Keratinocyte (primary cell): Measurements from ENCODE around the gene MED26. TPM values are rescaled to one million over a fixed set of nuclear protein-coding genes. Genes with fewer than 3 reads are reported as not detected.

Source experiments
- DNase-seq: peaks from one replicate; pipeline ENCODE4 v3.0.0-alpha.2; 2011; ENCODE audit warnings: low read depth, missing footprints, low spot score
- FAIRE-seq: peaks from 2 replicates; lab custom pipeline; 2011; peaks lifted over from hg19 to GRCh38; lab: Jason Lieb, UNC
- H2AFZ ChIP-seq: 2 replicates; pipeline ENCODE4 v1.6.0; 2012; ENCODE audit warnings: low read length, control low read depth, inconsistent platforms; ENCODE audit not compliant: control insufficient read depth
- H3K27ac ChIP-seq: 2 replicates; pipeline ENCODE4 v1.5.1; 2011; ENCODE audit warnings: low read length; ENCODE audit not compliant: control insufficient read depth, insufficient read depth
- H3K27me3 ChIP-seq: 3 replicates; pipeline ENCODE4 v1.6.0; 2011; ENCODE audit warnings: low read length; ENCODE audit not compliant: control insufficient read depth, insufficient read depth; ENCODE audit errors: extremely low read depth
- H3K36me3 ChIP-seq, 2 experiments: 2 replicates in 1 of 2; 3 replicates in 1 of 2; pipeline ENCODE4 v1.5.1; 2011; ENCODE audit warnings: low read length in 2 of 2, mild to moderate bottlenecking in 1 of 2; ENCODE audit not compliant: control insufficient read depth in 2 of 2, insufficient read depth in 2 of 2; ENCODE audit errors: extremely low read depth in 1 of 2
- H3K4me1 ChIP-seq: 3 replicates; pipeline ENCODE4 v1.5.1; 2011; ENCODE audit warnings: low read length; ENCODE audit not compliant: control insufficient read depth, insufficient read depth; ENCODE audit errors: extremely low read depth
- H3K4me2 ChIP-seq: 3 replicates; pipeline ENCODE4 v1.6.0; 2011; ENCODE audit warnings: low read depth, low read length; ENCODE audit not compliant: control insufficient read depth, insufficient read depth; ENCODE audit errors: extremely low read depth
- H3K4me3 ChIP-seq, 3 experiments: fragments of 200-600 bp in 1 of 3; sonication (generic) in 1 of 3; 2 replicates in 2 of 3; 3 replicates in 1 of 3; pipeline ENCODE4 v1.5.1; 2011 to 2016; ENCODE audit warnings: low read length in 3 of 3, mild to moderate bottlenecking in 3 of 3, control low read depth in 2 of 3, inconsistent platforms in 1 of 3, low read depth in 1 of 3, mixed read lengths in 1 of 3, mixed run types in 1 of 3, moderate library complexity in 1 of 3; ENCODE audit not compliant: control insufficient read depth in 2 of 3, insufficient read depth in 2 of 3; ENCODE audit errors: extremely low read depth in 1 of 3
- H3K79me2 ChIP-seq: 2 replicates; pipeline ENCODE4 v1.6.0; 2012; ENCODE audit warnings: low read length; ENCODE audit not compliant: control insufficient read depth, insufficient read depth
- H3K9ac ChIP-seq: 3 replicates; pipeline ENCODE4 v1.6.0; 2011; ENCODE audit warnings: low read length; ENCODE audit not compliant: control insufficient read depth, insufficient read depth; ENCODE audit errors: extremely low read depth
- H3K9me1 ChIP-seq: 3 replicates; pipeline ENCODE4 v1.6.0; 2011; ENCODE audit warnings: low read length; ENCODE audit not compliant: control insufficient read depth, insufficient read depth; ENCODE audit errors: extremely low read depth
- H3K9me3 ChIP-seq: 2 replicates; pipeline ENCODE4 v1.5.1; 2012; ENCODE audit warnings: low read depth, low read length; ENCODE audit not compliant: control insufficient read depth
- H4K20me1 ChIP-seq: 3 replicates; pipeline ENCODE4 v1.6.0; 2011; ENCODE audit warnings: low read length; ENCODE audit not compliant: control insufficient read depth, insufficient read depth; ENCODE audit errors: extremely low read depth
- EZH2 ChIP-seq: IDR thresholded peaks from one replicate; pipeline ENCODE4 v1.6.1; 2012; ENCODE audit warnings: inconsistent platforms, mild to moderate bottlenecking, low read length, moderate library complexity
- dilution Hi-C: fragments of 300-500 bp; cut with MboI; formaldehyde crosslinking; loops from one replicate; pipeline ENCODE4 v1.7.0; 2020; ENCODE audit warnings: low sequenced_read_pairs; ENCODE audit not compliant: extremely low pct_ligation_motif_present
- polyA plus RNA-seq, 5 experiments: library from polyadenylated mRNA; depleted of rRNA in 3 of 5; stranded (reverse) in 3 of 5; stranded (forward) in 1 of 5; unstranded in 1 of 5; fragments of >200 nt; gene quantifications; 1 replicate in 1 of 5; 2 replicates in 3 of 5; 3 replicates in 1 of 5; pipeline versions ENCODE4 v1.2.1 to v1.2.3, GENCODE V29; 2011 to 2012; ENCODE audit warnings: missing spikeins in 2 of 5, low read depth in 1 of 5, low replicate concordance in 1 of 5
- TF ChIP-seq, protein P1 (sequence below), 3 experiments: IDR thresholded peaks in 1 of 3; conservative IDR thresholded peaks in 1 of 3; optimal IDR thresholded peaks in 1 of 3; 2 replicates in 2 of 3; 3 replicates in 1 of 3; pipeline versions ENCODE3 to v1.5.1; 2011; ENCODE audit warnings: low read length in 3 of 3, mild to moderate bottlenecking in 3 of 3, moderate library complexity in 2 of 3, control low read depth in 1 of 3, inconsistent platforms in 1 of 3; ENCODE audit not compliant: insufficient read depth in 2 of 3; ENCODE audit errors: extremely low read depth in 1 of 3

MED26 gene
- polyA plus RNA-seq, 1 donor (not counting 4 experiments of a cell fraction or from before 2014, with no cell fraction given): 4.7 TPM

DNA sequence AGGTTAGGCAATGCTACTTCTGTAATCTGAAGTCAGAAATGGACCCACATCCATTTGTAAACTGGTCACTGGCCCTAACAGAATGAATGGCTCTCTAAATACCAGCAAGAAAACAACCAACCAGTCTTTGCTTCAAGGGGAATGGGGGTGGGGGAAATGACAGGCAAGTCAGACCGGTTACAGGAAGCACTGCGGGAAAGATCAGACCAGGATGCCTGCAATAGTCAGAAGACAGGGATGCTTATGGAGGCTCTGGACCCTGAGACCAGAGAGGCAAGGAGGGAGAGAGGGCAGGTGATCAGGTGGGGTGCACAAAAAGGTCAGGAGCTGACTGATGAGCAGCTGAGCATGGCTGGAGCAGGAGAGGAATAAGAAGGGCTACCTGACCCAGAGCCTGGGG lies 13.1 kb downstream of the MED26 start:
- Histone ChIP-seq H3K4me1 (peaks cover 7% of the 10 kb centered on the region), H3K9ac (no peak overlapping the region), H3K9me1 (peaks cover 5% of the 10 kb centered on the region), H3K4me2 (no peak overlapping the region), H3K27ac (no peak overlapping the region), H3K79me2 (peaks cover 96% of the 10 kb centered on the region), H4K20me1 (peaks cover 43% of the 10 kb centered on the region), H3K9me3 (no peaks in the 10 kb centered on the region), H3K4me3 (no peak overlapping the region), H2AFZ (no peak overlapping the region), H3K27me3 (no peaks in the 10 kb centered on the region), H3K36me3 (peaks cover 0 to 3% of the 10 kb centered on the region in 2 experiments)
- DNase-seq (no peak), FAIRE-seq (no peak)
- dilution Hi-C loops: no loop called here
- no peak for TF ChIP-seq EZH2
- TF ChIP-seq, protein P1, sequence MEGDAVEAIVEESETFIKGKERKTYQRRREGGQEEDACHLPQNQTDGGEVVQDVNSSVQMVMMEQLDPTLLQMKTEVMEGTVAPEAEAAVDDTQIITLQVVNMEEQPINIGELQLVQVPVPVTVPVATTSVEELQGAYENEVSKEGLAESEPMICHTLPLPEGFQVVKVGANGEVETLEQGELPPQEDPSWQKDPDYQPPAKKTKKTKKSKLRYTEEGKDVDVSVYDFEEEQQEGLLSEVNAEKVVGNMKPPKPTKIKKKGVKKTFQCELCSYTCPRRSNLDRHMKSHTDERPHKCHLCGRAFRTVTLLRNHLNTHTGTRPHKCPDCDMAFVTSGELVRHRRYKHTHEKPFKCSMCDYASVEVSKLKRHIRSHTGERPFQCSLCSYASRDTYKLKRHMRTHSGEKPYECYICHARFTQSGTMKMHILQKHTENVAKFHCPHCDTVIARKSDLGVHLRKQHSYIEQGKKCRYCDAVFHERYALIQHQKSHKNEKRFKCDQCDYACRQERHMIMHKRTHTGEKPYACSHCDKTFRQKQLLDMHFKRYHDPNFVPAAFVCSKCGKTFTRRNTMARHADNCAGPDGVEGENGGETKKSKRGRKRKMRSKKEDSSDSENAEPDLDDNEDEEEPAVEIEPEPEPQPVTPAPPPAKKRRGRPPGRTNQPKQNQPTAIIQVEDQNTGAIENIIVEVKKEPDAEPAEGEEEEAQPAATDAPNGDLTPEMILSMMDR (optimal IDR thresholded peaks at IDR 0.05 in 1 of 3, IDR thresholded peaks at IDR 0.05 in 1 of 3, conservative IDR thresholded peaks at IDR 0.05 in 1 of 3; ENCODE audit: extremely low read depth in 1 of 3, insufficient read depth in 2 of 3, low read length in 3 of 3): no peak

DNA sequence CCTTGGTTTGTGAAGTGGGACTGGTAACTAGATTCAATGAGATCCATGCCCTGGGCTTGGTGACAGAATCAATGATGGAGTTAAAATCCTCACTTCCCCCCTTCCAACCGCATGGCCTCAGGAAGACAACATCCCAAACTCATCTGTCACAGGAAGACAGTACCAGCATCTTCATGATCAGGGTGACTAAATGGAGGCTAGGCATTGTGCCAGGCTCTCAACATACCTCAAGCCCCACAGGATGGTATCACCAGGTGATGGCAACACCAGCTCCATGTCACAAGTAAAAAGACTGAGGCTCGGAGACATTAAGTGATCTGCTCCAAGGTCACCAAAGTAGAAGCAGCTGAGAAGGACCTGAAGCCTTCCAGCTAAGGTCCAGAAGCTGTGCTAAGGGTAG lies 14.2 kb downstream of the MED26 start:
- Histone ChIP-seq H2AFZ (no peak overlapping the region), H3K9me1 (peaks cover 5% of the 10 kb centered on the region), H3K9me3 (no peaks in the 10 kb centered on the region), H3K27ac (no peak overlapping the region), H3K79me2 (peaks cover 96% of the 10 kb centered on the region), H4K20me1 (peaks cover 36% of the 10 kb centered on the region), H3K4me1 (peaks cover 7% of the 10 kb centered on the region), H3K36me3 (peaks cover 0 to 3% of the 10 kb centered on the region in 2 experiments), H3K4me3 (no peak overlapping the region), H3K27me3 (no peaks in the 10 kb centered on the region), H3K4me2 (no peak overlapping the region), H3K9ac (no peak overlapping the region)
- dilution Hi-C loops: no loop called here
- FAIRE-seq (no peak), DNase-seq (no peak)
- no peak for TF ChIP-seq EZH2
- TF ChIP-seq, protein P1 (optimal IDR thresholded peaks at IDR 0.05 in 1 of 3, IDR thresholded peaks at IDR 0.05 in 1 of 3, conservative IDR thresholded peaks at IDR 0.05 in 1 of 3; ENCODE audit: extremely low read depth in 1 of 3, insufficient read depth in 2 of 3, low read length in 3 of 3): no peak
